Fibroblast of lung (primary cell): ENCODE measurements around the gene JPH2. TPM values are rescaled to one million over a fixed set of nuclear protein-coding genes. Genes with fewer than 3 reads are reported as not detected.

ENCODE experiments used
- DNase-seq, 2 donors: peaks; one replicate each; pipeline versions ENCODE4 v3.0.0 to v3.0.0-alpha.2; 2010; ENCODE audit warnings: low read depth in 2 of 2
- H2AFZ ChIP-seq: 2 replicates; pipeline ENCODE4 v1.5.1; 2012; ENCODE audit warnings: low read length, control low read depth, inconsistent platforms
- H3K27ac ChIP-seq: 2 replicates; pipeline ENCODE4 v1.5.1; 2011; ENCODE audit warnings: low read length, control low read depth; ENCODE audit not compliant: insufficient read depth
- H3K27me3 ChIP-seq: 2 replicates; pipeline ENCODE4 v1.5.1; 2011; ENCODE audit warnings: mild to moderate bottlenecking, low read length; ENCODE audit not compliant: control insufficient read depth, insufficient read depth
- H3K36me3 ChIP-seq: 2 replicates; pipeline ENCODE4 v1.5.1; 2011; ENCODE audit warnings: low read length; ENCODE audit not compliant: control insufficient read depth, insufficient read depth
- H3K4me1 ChIP-seq: 2 replicates; pipeline ENCODE4 v1.5.1; 2011; ENCODE audit warnings: low read length; ENCODE audit not compliant: control insufficient read depth, insufficient read depth; ENCODE audit errors: extremely low read depth
- H3K4me2 ChIP-seq: 2 replicates; pipeline ENCODE4 v1.5.1; 2011; ENCODE audit warnings: low read length, control low read depth; ENCODE audit not compliant: insufficient read depth; ENCODE audit errors: extremely low read depth
- H3K4me3 ChIP-seq, 4 experiments: fragments of 200-600 bp in 1 of 4; sonication (generic) in 1 of 4; replicated peaks in 1 of 4; 2 replicates each; pipeline ENCODE4 v1.5.1; 2011 to 2016; ENCODE audit warnings: low read length in 4 of 4, low read depth in 3 of 4, mild to moderate bottlenecking in 3 of 4, control low read depth in 2 of 4, inconsistent platforms in 1 of 4, mixed read lengths in 1 of 4; ENCODE audit not compliant: insufficient read depth in 1 of 4; ENCODE audit errors: control extremely low read depth in 1 of 4
- H3K79me2 ChIP-seq: 2 replicates; pipeline ENCODE4 v1.5.1; 2012; ENCODE audit warnings: mild to moderate bottlenecking, low read length, inconsistent platforms; ENCODE audit not compliant: control insufficient read depth, insufficient read depth
- H3K9ac ChIP-seq: 2 replicates; pipeline ENCODE4 v1.5.1; 2011; ENCODE audit warnings: mild to moderate bottlenecking, low read length, control low read depth; ENCODE audit not compliant: insufficient read depth
- H3K9me3 ChIP-seq: 2 replicates; pipeline ENCODE4 v1.5.1; 2012; ENCODE audit warnings: low read depth, low read length; ENCODE audit not compliant: control insufficient read depth, insufficient read depth
- H4K20me1 ChIP-seq: 2 replicates; pipeline ENCODE4 v1.5.1; 2011; ENCODE audit warnings: low read length; ENCODE audit not compliant: control insufficient read depth, insufficient read depth; ENCODE audit errors: extremely low read depth
- CTCF ChIP-seq, 2 donors: IDR thresholded peaks in 1 of 2; conservative IDR thresholded peaks in 1 of 2; 1 replicate in 1 of 2; 2 replicates in 1 of 2; pipeline ENCODE4 v1.5.1; 2011 to 2012; ENCODE audit warnings: low read length in 2 of 2, control low read depth in 1 of 2, inconsistent platforms in 1 of 2, low read depth in 1 of 2, mild to moderate bottlenecking in 1 of 2
- EZH2 ChIP-seq: IDR thresholded peaks from 2 replicates; pipeline ENCODE4 v1.5.1; 2012; ENCODE audit warnings: low read length, control low read depth, mild to moderate bottlenecking; ENCODE audit errors: missing control alignments
- polyA plus RNA-seq, 2 donors: library from polyadenylated mRNA; depleted of rRNA in 1 of 2; stranded (reverse) in 1 of 2; unstranded in 1 of 2; fragments of >200 nt; gene quantifications; 2 replicates each; pipeline ENCODE4 v1.2.1, GENCODE V29; 2011 to 2012; ENCODE audit warnings: missing spikeins in 1 of 2
- total RNA-seq: library from RNA; depleted of rRNA; stranded (reverse); fragments of >200 nt; gene quantifications from 2 replicates; pipeline ENCODE4 v1.2.1, GENCODE V29; 2014

The JPH2 gene
- total and polyA plus RNA-seq, 2 donors (not counting 1 experiment from before 2014, with no cell fraction given), result 0.66 to 4.9 TPM

GRCh38 chr20:44113618-44114376, 73.2 kb downstream of the JPH2 start:
- no peak overlapping the region for H3K27ac ChIP-seq
- H3K36me3 ChIP-seq, result no peaks in the 10 kb centered on the region
- no peak overlapping the region for H3K4me2 ChIP-seq
- no peaks in the 10 kb centered on the region for H4K20me1 ChIP-seq
- no peak overlapping the region for H3K9ac ChIP-seq
- no peaks in the 10 kb centered on the region for H3K9me3 ChIP-seq
- TF ChIP-seq EZH2 (no peak), CTCF (conservative IDR thresholded peaks at IDR 0.05 in 1 of 2, IDR thresholded peaks at IDR 0.05 in 1 of 2; ENCODE audit: low read depth in 1 of 2, low read length in 2 of 2) (no peak)
- no peak for DNase-seq
- no peaks in the 10 kb centered on the region for H3K4me1 ChIP-seq
- H3K79me2 ChIP-seq, result no peaks in the 10 kb centered on the region
- no peak overlapping the region for H2AFZ ChIP-seq
- no peaks in the 10 kb centered on the region for H3K27me3 ChIP-seq
- H3K4me3 ChIP-seq, result no peak overlapping the region

DNA sequence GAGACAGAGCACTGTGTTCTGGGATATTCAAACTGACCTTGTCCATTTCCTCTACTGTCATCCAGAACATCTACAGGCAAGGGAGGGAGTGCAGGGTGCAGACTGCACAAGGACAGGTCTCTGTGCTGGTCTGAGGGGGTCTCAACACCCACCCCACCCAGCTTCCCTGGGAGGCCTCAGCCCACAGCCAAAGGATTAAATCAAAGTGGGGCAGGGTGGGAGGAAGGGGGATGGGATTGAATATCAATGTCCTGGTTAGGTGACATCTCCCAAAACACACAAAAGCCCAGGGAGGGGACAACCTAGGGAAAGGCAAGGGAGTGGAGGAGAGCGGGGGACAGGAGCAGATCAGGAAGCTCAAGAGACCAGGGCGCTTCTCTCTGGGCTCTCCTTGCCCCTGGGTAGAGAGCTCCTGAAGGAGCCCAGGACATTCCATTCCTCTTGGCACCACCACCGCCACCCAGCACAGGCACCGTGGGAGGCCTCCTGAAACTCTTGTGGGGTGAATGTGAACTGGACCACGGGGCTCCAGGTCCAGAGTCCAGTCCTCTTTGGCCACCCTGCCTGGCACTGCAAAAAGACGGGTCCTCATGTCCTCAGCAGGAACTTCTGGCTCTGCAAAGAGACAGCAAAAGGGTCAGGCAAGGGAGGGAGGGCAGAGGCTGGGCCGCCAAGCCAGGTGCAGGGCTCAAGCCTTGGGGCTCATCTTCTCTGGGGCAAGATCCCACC, 73.9 kb downstream of the JPH2 start:
- Histone ChIP-seq H3K79me2 (no peaks in the 10 kb centered on the region), H3K4me1 (no peaks in the 10 kb centered on the region), H3K9me3 (no peaks in the 10 kb centered on the region), H3K27ac (no peak overlapping the region), H3K9ac (no peak overlapping the region), H3K27me3 (no peaks in the 10 kb centered on the region), H3K36me3 (no peaks in the 10 kb centered on the region), H3K4me3 (no peak overlapping the region), H3K4me2 (no peak overlapping the region), H2AFZ (no peak overlapping the region), H4K20me1 (no peaks in the 10 kb centered on the region)
- TF ChIP-seq CTCF (conservative IDR thresholded peaks at IDR 0.05 in 1 of 2, IDR thresholded peaks at IDR 0.05 in 1 of 2; ENCODE audit: low read depth in 1 of 2, low read length in 2 of 2) (no peak), EZH2 (no peak)
- no peak for DNase-seq

DNA sequence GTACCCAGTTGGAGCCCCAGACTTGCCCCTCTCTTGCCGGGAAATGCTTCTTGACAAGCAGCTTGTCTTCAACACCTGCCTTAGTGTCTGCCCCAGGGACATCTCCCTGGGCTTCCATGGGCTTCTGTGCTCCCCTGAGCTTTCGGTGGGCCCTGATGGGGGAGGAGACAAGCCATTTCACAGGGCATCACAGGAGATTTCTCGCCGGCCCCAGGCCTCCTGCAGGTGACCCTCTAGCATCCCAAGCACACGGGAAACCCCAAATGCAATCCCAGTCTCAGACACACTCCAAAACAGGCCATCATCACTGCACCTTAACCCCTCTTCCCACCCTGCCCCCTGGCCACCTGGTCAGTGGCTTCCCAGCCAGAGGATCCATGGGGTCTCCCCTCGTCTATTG, 74.5 kb downstream of the JPH2 start:
- Histone ChIP-seq H3K9me3 (no peaks in the 10 kb centered on the region), H4K20me1 (no peaks in the 10 kb centered on the region), H3K9ac (no peak overlapping the region), H3K27ac (no peak overlapping the region), H2AFZ (no peak overlapping the region), H3K27me3 (no peaks in the 10 kb centered on the region), H3K79me2 (no peaks in the 10 kb centered on the region), H3K36me3 (no peaks in the 10 kb centered on the region), H3K4me3 (no peak overlapping the region), H3K4me1 (no peaks in the 10 kb centered on the region), H3K4me2 (no peak overlapping the region)
- no peak for TF ChIP-seq EZH2
- no peak for TF ChIP-seq CTCF (conservative IDR thresholded peaks at IDR 0.05 in 1 of 2, IDR thresholded peaks at IDR 0.05 in 1 of 2; ENCODE audit: low read depth in 1 of 2, low read length in 2 of 2)
- DNase-seq, result no peak
